Amniotic epithelial cell (primary cell): ENCODE measurements around the gene FBXO42.

ENCODE experiments used
- DNase-seq: peaks from one replicate; pipeline ENCODE4 v3.0.0-alpha.2; 2010; ENCODE audit warnings: low read depth

FBXO42 gene

DNA sequence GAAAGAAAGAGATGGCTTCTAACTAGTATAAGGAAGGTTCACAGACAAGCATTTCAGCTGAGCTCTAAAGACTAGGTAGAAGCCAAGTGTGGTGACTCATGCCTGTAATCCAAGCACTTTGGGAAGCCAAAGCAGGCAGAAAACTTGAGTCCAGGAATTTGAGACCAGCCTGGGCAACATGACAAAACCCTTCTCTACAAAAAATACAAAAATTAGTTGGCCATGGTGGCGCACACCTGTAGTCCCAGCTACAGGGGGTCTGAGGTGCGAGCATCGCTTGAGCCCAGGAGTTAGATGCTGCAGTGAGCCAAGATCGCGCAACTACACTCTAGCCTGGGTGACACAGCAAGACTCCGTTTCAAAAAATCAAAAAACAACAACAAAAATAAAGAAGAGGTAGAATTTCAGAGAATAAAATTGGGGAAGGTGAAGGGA is 27.8 kb downstream of the FBXO42 start:
- peak; percentile 70 for DNase-seq

DNA sequence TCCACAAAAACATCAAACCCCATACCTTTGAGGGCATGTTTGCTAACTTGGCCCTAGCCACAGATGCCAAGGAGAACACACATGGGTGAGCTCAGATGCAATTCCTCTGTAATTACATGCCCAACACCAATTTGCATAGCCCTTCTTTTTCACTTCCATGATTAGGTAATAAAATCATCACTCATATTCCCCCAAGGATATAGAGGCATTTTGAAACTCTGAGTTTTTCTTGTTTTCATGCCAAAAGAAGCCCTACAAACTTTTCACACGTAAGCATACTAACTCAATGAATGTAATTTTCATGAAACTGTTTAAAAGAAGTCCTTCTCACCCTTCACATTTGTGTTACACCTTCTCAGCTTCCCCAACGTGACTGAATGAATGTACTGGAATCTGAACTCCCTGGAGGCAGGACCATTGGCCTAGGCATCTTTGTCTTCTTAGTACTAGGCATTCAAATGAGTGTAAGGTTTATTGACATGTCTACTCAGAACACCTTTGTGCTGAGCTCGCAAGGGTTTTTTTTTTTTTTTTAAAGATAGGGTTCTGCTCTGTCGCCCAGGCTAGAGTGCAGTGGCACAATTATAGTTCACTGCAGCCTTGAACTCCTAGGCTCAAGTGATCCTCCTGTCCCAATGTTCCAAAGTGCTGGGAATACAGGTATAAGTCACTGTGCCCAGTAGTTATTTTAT is 31.0 kb downstream of the FBXO42 start:
- DNase-seq: no peak

DNA sequence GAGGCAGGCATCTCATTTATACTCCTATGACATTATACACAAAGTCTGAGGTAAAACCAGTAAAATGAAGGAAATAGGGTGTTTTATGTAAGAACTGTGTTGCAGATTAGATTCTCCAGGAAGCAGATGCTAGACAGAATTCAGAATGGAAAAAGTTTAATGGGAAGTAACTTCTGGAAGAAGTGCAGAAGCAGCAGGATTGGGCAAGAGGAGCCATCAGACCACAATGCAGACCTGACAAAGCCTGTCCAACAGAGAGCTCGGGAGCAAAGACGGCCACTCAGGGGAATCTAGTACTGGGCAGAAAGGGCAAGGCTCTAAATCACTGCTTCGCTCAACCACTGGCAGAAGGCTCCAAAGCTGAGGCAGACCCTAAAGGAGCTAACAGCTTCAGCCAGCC is 33.7 kb downstream of the FBXO42 start:
- peak; percentile 69 for DNase-seq

DNA sequence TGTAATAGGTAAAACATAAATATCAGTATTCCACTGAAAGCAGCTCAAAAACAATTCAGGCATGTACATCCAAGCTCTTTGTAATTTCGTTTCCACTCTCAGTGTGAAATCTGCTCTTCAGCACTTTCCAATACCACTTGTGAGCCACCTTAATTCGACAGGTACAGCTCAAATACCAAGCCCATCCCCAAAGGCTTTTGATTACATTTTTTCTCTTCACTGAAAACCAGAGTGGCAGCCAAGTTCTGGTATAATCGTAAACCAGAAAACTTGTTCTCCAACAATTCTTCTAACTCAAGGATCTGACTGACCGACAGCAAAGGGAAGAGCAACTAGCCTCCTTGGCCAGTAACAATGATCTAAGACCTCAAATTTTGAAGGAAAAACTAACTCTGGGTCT is 36.8 kb downstream of the FBXO42 start:
- no peak for DNase-seq

DNA sequence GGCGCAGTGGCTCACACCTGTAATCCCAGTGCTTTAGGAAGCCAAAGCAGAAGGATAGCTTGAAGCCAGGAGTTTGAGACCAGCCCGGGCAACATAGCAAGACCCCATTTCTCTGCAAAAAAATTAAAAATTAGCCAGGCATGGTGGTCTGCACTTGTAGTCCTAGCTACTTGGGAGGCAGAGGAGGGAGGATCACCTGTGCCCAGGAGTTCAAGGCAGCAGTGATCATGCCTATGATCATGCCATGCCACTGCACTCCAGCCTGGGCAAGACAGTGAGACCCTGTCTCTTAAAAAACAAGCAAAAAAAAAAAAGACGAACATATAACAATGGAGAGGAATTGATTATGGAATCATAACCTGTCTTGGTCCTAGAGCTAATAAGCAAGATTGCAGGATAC is 45.1 kb downstream of the FBXO42 start:
- DNase-seq: no peak

DNA sequence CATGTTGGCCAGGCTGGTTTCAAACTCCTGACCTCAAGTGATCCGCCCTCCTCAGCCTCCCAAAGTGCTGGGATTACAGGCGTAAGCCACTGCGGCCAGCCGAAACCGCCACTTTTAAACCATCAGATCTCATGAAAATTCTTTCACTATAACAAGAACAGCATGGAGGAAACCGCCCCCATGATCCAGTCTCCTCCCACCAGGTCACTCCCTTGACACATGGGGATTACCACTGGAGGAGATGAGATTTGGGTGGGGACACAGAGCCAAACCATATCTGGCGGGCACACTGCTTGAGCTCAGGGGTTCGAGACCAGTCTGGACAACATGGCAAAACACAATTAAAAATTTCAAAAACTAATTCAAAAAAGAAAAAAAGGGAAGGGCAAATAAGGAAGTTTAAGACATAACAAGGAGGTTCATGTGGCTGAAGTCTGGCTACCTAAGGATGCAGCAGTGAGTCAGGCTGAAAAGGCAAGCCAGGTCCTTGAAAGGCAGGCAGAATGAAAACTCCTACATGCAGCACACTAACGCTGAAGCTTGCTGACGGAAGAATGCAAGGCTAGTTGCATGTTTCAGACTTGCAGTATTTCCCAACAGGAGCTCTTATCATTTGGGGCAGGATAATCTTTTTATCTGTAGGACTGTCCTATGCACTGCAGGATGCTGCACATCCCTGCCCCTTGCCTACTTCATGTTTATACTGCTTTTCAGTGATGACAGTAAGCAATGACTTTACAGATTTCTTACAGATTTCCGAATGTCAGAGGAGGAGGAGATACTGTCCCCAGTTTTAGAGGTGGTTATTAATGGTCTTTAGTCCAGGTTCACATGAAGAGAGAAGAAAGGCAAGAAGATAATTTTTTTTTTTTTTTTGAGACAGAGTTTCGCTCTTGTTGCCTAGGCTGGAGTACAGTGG is 49.3 kb downstream of the FBXO42 start:
- DNase-seq: peak; percentile 96

DNA sequence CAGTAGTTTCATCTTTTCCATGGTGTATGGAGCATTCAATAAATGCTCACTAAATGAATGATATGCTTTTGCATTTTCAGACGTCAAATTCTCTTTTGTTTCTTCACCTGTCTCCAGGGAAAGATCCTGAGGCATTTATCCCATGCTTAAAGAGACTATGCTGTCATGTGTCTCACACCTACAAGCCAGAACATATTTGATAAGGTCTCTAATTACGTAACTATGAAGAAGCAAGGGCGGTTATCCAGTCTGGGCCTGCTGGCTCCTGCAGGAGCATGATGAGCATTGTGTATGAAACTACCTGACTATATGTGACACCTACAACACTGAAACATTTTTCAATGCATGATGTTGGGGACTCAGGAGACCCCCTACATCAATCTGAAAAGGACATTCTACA is 51.8 kb downstream of the FBXO42 start:
- DNase-seq: no peak

DNA sequence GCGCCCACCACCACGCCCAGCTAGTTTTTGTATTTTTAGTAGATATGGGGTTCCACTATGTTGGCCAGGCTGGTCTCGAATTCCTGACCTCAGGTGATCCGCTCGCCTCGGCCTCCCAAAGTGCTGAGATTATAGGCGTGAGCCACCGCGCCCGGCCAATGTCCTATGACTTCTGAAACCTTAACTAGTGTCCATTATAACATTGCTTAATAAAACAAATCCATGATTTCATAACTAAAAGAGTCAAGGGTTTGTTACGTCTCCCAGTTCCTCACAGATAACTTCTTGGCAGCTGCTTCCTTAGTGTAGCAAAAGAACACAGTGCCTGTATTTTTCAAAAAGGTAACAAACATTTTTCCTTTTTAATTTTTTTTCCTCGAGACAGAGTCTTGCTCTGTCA is 53.6 kb downstream of the FBXO42 start:
- DNase-seq: peak; percentile 59

DNA sequence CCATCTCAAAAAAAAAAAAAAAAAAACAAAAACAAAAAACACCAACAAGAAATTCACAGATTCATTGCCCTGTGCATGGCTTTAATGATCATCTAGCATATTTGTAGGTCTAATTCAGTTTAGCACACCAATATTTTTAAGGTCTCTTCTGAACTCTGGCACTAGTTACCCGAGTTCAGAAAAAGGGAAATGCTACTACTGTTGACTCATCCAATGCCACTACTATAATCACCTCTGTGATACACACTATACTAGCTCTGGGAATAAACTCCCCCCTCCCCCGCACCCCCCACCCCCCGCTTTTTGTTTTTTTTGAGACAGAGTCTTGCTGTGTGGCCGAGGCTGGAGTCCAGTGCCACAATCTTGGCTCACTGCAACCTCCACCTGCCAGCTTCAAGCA is 55.6 kb downstream of the FBXO42 start:
- no peak for DNase-seq

DNA sequence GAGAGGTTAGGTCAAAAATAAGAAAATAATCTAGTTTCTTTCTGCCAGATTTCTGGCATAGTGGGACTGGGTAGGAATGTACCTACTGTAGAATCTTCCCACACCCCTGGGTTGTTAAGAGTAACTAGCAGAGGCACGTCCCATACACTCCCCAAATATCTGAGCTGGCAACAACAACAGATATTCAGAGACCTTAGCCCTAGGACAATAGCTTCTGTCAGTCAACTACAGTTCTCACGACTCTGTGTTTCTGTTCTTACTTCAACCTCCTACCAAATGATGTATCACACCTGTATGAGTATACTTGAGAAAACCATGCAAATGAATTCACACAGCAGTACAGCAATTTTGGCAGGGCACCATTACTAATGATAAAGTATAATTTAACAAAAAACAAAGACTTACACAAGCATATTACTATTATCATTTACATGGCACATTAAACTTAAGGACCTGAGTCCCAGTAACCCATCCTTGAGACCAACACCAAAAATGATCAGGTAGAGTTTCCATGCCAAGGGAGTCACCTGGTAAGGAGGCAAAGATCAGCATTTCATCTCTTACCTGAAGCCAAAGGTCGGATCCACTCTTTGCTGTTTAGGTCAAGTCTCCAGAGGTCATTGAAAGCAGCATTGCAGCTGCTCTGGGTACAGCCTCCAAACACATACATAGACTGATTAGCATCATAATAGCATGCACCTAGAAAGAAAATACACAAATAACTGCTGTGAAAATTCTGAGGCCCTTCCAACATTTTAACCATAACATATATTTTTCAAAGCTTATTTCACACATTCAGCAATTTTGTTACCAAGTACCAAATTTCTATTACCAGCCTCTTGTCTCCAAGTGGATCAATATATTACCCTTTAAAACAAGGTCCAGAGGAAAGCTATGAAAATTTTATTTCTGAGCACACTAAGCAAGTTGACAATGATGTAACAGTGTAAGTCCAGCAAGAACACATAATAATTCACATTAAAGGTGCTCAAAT is 57.8 kb downstream of the FBXO42 start:
- DNase-seq: no peak

DNA sequence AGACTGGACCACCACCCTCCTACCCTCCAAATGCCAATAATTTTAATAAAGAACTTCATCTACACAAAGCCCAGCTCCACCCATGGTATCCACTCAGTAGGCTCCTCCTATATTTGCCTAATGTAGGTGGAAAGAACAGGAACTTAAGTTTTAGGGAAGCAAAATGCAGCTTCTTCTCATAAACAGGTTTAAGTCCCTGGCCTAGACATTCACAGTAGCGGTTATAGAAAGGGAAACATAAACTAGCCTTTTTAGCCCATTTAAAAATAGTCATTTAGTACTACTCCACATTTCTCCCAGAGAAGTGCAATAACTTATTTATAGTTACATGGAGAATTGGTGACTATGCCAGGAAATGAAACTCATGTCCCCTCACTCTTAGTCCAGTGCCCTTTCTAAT is 58.7 kb downstream of the FBXO42 start:
- DNase-seq: no peak

DNA sequence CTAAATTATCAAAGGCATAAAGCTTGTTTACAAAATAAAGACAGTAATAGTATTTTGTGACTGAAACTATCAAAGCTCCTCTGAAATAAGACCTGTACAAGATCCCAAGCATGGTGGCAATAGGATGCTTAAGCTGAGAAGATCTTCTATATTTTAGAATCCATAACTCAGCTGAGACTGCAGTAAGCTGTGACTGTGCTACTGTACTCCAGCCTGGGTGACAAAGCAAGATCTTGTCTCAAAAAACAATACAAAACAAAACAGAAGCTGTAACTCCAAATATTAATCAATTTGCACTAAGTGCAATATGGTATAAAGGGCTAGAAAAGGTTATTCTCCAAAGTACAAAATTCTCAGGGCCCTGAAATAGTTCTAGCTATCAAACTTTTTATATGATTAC is 59.5 kb downstream of the FBXO42 start:
- no peak for DNase-seq

DNA sequence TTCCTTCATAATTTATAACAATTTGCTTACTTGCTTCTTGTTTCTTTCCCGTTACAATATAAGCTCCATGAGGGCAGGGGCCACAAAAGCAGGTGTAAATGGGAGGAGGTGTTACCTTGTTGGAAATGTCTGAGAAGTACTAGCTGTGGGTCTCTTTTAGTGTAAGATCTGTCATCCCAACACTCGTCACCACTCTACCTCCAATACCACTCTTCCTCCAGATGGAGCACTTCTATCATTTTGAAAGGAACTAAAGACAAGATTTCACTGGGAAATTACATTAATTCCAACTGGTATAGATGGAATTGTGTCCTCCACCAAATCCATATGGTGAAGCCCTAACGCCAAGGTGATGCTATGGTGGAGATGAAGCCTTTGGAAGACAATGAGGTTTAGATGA is 62.3 kb downstream of the FBXO42 start:
- DNase-seq: no peak

DNA sequence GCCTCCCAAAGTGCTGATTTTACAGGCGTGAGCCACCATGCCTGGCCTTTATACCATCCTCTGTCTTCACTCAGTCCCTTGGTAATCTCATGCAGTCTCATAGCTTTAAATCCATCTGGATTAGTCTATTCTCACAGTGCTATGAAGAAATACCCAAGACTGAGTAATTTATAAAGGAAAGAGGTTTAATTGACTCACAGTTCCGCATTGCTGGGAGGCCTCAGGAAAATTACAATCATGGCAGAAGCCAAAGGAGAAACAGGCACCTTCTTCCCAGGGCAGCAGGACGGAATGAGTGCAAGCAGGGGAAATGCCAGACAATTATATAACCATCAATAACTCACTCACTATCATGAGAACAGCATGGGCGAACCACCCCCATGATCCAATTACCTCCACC is 66.2 kb downstream of the FBXO42 start:
- peak; percentile 74 for DNase-seq

DNA sequence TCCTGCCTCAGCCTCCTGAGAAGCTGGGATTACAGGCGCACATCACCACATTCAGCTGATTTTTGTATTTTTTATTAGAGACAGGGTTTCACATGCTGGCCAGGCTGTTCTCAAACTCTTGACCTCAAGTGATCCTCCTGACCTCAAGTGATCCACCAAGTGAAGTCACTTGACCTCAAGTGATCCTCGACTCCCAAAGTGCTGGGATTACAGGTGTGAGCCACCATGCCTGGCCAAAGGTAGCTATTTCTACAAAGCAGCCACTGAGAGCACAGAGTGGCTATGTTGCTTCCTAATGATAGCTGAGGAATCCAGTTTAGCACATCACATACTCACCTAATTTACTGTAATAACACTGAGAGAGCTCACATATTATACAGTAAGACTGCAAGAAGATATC is 70.5 kb downstream of the FBXO42 start:
- no peak for DNase-seq

DNA sequence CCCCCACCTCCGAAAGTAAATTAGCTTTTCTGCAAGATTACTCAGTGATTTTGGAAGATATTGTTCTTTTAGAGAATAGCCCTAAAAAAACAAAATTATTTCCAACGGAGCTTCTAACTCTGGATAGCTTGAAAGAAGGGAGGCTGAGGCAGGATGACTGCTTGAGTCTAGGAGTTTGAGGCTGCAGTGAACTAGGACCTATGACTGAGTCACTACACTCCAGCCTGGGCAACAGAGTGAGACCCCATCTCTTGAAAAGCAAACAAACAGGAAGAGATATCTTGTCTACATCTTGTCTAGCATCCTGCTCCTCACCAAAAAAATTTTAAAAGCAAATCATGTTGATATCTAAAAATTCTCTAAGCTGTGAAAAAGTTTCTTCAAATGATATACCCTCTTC is 73.1 kb downstream of the FBXO42 start:
- DNase-seq: no peak

DNA sequence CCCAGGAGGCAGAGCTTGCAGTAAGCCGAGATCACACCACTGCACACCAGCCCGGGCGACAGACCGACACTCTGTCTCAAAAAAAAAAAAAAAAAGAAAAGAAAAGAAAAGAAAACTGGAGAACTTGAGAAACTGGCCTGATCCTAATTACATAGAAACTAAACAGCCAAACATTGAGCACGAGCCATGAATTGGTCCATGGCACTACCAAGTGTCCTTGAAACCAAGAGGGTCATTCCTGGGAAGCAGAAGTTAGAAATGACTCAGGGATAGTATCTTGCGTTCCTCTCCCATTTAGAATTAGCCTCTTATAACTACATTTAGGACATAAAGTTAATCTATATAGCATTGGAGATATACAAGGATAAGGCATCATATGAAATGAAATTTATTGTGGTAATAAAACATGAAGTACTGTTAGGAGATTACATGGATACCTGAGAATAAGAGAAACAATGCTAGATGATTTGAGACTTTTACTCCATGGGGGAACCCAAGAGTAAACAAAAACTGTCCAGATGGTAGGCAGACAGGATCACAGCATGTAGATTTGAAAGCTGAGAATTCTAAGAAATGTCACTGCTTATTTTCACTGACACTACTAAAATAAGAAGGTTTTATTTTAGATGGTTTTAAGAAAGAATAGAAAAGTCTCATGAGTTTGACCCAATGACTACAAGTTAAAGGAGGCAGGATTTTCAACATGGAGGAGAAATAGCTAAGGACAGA is 75.8 kb downstream of the FBXO42 start:
- no peak for DNase-seq

DNA sequence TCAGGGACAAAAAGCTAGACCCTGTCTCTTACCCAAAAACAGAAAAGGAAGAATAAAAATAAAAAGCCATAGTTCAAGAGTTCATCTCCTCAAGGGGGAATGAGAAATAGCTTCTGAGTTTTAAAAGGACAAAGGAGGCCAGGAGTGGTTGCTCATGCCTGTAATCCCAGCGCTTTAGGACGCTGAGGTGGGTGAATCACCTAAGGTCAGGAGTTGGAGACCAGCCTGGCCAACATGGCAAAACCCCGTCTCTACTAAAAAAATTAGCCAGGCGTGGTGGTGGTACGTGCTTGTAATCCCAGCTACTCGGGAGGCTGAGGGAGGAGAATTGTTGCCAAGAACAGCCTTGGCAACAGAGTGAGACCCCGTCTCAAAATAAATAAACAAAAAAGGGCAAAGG is 76.7 kb downstream of the FBXO42 start:
- peak; percentile 50 for DNase-seq

DNA sequence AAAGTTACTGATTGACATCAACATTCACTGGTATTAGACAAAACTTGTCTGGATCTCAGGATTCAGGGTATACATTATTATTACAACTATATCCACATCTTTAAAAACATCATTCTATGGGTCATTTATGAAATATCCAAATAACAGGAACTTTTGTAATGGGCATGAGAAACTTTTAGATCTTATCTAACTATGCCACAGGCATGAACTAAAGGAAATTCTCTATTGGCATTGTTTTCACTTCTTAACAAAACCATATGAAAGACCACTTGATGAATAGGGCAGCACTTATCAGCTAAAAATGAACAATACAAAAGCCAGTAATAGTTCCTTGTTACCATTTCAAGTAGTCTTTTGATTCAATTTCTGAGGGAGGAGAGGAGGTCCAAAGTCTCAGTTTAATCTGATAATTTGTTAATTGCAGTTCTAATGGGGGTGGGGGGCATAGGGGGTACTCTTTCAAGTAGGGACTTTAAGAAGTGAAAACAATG is 84.5 kb downstream of the FBXO42 start:
- peak; percentile 39 for DNase-seq

DNA sequence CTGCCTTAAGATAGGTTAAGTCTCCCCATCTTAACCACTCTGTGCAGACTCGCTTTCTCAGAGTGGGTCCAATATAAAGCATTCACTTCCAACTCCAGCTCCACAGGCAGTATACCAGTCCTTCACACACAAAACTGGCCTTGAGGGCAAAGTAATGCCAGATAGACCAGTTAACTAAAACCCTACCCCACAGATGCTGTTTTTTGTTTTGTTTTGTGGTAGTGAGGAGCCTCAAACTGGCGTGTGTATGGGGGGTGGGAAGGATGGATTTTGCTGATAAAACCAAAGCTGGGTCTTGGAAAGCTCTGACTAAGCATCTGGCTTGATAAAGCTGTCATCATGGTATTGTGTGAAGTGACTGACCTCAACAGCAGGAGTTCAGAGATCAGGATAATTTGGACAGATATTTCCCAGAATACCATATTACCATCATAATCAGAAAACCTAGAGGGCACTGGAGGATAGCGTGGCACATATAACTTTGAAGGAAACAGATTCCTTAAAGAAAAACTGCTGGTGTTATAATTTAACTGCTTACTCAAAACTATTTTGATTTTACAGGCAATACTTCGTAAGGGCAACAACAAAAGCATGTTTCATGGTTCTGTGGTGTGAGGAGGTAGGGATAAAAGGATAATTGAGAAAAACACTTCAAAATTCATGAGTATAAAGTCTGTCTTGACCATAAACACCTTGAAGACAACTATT is 85.7 kb downstream of the FBXO42 start:
- peak; percentile 82 for DNase-seq

DNA sequence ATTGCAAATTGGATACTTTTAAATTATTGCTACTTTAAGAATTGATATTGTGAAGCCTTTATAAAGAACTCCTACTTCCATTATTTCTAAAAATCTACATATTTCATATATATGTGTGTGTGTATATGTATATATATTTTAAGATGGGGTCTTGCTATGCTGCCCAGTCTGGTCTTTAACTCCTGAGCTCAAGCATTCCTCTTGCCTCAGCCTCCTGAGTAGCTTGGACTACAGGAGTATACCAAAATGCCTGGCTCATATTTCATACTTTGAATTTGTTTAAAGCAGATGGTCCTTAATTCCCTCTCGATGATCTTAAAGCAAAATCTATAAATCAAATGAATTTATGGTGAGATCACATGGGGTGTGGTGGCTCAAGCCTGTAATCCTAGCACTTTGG is 90.2 kb downstream of the FBXO42 start:
- no peak for DNase-seq
